HG03442 (cell line): ENCODE measurements around the gene SLC19A1.

ENCODE experiments used
- ATAC-seq: cut with Tn5 transposase; IDR thresholded peaks from one replicate; pipeline ENCODE4 v1.9.1; 2021; ENCODE audit warnings: mild to moderate bottlenecking, moderate library complexity; ENCODE audit not compliant: unreplicated experiment

SLC19A1 gene

DNA sequence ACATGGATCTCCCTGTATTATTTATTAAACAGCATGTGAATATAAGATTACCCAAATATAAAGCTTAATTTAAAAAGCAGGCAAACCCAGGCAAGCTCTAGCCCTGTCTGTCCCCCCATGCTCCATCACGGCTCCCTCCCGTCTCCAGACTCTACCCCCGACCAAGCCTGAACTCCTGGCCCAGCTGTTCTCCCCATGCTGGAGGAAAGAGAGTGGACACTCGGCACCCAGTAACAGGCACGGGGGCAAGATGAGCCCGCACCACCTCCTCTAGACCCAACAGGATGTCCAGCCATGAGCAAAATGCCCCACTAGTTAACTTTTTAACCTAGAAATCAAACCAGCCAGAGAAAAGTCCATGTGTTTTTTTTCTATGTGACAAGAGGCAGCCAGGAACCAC, 19.3 kb downstream of the SLC19A1 start:
- ATAC-seq = no peak

- no peak for ATAC-seq
Observed at GRCh38 chr21:45522381-45522780, 19.9 kb downstream of the SLC19A1 start.

- no peak for ATAC-seq
Observed at GRCh38 chr21:45521241-45521640, 21.0 kb downstream of the SLC19A1 start.

DNA sequence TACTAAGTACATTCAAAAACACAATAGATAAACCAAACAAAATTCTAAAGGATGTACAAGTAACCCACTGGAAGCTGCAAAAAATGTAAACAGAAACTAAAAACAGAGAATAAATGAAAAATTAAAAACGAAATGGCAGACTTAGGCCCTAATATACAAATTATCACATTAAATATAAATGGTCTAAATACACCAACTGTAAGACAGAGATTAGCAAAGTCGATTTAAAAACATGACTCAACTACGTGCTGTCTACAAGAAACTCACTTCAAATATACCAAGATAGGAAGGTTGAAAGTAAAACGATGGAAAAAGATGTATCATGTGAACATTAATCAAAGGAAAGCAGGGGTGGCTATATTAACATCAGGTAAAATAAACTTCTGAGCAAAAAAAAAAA, 23.1 kb downstream of the SLC19A1 start:
- ATAC-seq = no peak

GRCh38 chr21:45518742-45519141, 23.5 kb downstream of the SLC19A1 start:
- ATAC-seq = no peak

- ATAC-seq = no peak
Observed at GRCh38 chr21:45517249-45518065, 24.8 kb downstream of the SLC19A1 start.

DNA sequence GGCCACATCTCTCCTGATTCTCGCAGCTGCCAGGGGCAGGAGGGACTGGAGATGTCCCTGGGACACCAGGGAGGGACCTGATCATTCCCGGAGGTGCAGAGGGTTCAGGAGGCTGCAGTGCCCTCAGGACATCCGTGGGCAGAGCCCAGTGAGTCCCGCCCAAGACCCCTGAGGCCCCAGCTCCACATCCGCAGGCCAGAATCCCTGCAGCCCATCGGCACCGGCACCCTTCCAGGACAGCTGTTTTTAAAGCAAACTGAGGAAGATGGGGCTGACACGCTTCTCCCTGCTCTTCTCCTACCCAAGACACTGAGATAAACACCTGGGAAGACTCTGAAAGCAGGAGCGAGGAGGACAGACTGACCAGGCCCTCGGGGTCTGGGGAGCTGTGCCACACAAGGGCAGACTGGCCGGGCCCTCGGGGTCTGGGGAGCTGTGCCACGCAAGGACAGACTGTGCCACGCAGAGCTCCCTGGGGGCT, 25.5 kb downstream of the SLC19A1 start:
- ATAC-seq = no peak

DNA sequence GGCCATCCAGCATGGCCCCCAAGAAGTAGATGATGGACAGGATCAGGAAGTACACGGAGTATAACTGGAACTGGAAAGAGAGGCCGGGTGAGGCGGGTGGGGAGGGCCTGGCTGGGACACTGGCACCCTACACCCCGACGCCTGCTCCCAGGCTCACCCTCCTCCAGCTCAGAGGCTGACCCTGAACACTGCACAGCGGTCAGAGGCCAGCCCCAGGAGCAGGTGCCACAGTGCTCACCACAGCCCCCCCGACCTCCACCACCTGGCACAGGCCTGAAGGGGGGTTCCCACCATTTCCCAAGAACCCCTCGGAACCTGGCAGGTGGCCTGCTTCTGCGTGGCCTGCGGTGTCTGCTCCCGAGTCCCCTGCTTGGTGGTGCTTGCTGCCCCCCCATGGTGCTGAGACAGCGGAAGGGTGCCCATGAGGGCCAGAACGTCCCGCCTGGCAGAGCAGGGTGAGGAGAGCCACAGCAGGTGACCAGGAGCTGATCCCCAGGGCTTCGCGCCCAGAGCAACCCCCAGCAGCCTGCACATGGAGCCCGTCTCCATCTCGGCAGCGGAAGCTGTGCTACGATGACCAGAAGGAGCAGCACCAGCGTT, 26.1 kb downstream of the SLC19A1 start:
- ATAC-seq = no peak

- no peak for ATAC-seq
Observed at GRCh38 chr21:45515241-45516061, 26.8 kb downstream of the SLC19A1 start.

GRCh38 chr21:45514311-45515021, 27.8 kb downstream of the SLC19A1 start:
- ATAC-seq = no peak

DNA sequence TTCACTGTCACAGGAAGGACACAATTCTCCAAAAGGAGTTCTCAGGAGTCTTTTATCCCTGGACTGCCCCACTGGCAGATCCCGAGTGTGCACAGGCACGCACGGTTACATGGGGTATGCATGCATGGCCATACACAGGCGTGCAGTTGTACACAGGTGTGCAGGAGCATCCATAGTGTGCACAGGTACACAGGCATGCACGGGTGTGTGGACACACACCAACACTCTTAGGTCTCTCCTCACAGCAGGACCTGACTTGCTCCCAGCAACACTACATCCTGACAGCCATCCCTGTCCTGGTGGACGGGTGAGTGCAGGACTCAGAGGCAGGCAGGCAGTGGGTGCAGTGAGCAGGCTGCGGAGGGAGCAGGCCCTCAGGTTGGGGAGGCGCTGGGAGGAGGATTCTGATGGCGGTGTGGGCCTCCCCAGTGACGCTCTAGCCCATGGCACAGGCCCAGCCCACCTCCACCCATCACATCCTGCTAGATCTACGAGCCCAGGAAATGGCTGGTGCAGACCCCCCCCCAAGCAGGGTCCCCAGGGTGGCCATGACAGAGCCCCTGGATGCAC, 28.4 kb downstream of the SLC19A1 start:
- ATAC-seq = no peak

DNA sequence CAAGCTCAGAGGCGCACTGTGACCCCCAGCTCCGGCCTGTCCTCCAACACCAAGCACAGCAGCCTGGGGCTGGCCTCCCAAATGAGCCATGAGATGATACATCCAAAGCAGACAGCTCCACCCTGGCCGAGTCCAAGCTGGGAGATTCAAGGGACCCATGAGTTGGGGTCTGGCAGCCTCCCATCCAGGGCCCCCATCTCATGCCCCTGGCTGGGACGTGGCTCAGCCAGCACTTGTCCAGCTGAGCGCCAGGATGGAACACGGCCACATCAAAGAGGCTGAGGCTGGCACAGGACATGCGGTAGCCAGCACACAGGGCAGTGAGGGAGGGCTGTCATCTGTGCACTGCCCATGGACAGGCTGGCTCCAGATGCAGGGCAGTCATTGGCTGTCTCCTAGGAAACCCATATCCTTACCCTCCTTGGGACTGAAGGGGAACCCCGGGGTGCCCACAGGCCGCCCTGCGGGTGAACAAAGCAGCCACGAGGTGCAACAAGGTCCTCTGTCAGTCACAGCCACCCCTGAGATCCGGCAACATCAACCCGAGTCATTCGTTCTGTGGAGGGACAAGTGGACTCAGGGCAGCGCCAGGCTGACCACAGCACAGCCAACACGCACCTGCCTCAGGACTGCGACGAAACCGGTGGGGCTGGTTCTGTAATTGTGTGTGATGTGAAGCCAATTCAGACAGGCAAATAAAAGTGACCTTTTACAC, 29.1 kb downstream of the SLC19A1 start:
- no peak for ATAC-seq

DNA sequence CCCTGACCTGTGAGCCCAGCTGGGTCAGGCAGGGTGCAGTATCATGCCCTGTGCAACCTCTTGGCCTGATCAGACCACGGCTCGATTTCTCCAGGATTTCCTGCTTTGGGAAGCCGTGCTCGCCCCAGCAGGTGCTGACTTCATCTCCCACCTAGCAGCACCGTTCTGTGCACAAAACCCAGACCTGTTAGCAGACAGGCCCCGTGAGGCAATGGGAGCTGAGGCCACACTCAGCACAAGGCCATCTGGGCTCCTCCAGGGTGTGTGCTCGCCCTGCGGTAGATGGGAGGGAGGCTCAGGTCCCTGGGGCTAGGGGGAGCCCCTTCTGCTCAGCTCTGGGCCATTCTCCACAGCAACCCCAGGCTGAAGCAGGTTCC, 29.6 kb downstream of the SLC19A1 start:
- no peak for ATAC-seq

DNA sequence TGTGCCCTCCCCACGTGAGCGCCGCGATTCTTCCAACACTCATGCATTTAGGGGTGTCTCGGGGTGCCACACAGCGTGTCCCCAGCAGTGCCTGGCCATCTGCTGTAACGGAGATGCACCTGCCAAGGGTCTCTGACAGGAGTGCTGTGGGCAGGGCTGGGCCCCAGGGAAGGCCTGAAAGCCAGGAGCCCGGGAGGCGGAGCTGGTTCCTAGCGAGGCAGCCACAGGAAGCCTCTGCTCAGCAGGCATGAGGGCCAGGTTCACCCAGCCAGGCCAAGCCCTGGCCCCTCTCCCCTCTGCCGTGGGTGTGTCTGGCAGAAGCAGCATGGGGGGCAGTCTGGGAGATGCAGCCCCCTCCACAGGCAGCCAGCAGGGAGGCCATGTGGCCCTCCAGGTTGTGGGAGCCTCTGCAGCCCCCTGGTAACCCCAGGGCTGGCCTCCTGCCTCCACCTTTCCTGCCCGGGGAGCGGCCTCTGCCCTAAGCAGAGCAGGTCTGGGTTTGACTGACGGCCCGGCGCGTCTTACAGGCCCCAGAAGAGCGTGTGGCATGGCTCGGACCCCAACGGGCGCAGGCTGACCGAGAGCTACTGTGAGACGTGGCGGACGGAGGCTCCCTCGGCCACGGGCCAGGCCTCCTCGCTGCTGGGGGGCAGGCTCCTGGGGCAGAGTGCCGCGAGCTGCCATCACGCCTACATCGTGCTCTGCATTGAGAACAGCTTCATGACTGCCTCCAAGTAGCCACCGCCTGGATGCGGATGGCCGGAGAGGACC, 30.4 kb downstream of the SLC19A1 start:
- ATAC-seq = no peak

- no peak for ATAC-seq
Observed at GRCh38 chr21:45511007-45511406, 31.2 kb downstream of the SLC19A1 start.

- ATAC-seq = no peak
Observed at GRCh38 chr21:45510466-45510955, 31.7 kb downstream of the SLC19A1 start.

DNA sequence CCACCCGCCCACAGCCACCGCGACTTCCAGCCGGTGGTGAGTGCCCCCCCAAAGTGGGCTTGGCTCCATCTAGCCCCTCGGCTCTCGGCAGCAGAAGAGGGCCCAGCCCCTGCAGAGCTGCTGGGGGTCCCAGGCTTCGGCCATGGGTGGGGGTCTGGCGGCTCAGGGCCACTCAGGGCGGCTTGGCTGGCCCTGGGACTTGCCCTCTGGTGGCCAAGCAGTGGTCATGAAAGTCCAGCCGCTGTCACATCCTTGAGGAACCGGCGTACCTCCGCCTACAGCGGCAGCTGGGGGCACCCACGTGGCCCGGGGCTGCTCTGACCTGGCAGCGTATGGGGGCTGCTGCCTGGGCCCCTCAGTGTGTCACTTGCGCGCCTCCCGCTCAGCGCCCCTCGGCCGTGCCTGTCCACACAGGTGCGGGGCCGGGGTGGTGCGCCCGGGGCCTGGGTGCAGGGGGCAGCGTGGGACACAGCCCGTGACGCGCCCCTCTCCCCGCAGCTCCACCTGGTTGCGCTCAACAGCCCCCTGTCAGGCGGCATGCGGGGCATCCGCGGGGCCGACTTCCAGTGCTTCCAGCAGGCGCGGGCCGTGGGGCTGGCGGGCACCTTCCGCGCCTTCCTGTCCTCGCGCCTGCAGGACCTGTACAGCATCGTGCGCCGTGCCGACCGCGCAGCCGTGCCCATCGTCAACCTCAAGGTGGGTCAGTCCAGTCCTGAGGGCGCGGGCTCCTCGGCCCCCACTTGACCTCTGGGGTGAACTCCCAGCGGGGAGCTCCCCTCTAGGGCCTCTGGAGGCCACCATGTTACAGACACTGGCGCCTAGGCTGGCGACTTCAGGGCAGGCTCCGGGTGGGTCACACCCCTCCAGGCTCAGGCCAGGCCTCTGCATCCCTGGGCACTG, 32.4 kb downstream of the SLC19A1 start:
- no peak for ATAC-seq
